GM19193 (cell line): ENCODE measurements around the gene C1QTNF6.

Experiments
- POLR2A ChIP-seq: IDR thresholded peaks from 4 replicates; pipeline ENCODE4 v1.6.1; 2011; ENCODE audit not compliant: insufficient read depth, insufficient read length; ENCODE audit errors: extremely low read depth

The C1QTNF6 gene

DNA sequence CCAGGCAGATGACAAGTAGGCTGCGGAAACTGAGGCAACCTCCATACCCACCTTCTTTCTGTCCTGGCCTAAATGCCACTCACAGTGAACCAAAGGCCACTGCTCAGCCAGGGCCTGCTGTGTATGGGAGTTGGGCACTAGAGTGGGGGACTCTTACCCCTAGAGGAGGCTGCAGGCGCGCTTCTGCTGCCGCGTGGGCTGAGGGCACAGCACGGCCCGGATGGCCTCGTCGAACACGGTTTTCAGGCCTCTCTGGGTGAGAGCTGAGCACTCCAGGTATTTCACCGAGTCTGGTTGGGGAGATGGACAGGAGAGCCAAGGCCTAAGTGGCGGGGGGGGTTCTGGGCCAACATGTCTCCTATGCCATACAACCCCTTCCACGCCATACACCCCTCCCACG is 38.5 kb upstream of the C1QTNF6 start:
- TF ChIP-seq POLR2A = no peak

DNA sequence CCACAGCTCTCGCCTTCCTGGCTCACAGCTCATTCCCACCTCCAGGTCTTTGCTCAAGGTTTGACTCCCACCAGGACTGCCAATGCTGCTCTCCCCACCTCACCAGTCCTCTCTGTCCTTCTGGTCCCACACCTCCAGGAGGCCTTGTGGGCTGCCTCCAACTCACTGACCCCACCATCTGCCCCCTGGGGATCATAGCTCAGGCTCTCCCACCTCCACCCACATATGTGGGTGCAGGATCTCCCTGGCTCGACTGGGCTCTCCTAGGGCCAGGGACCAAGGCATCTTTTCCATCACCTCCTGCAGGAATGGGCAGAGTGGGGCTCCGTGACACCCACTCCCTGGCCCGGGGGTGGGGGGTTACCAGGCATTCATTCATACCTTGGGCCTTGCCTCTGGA is 38.0 kb upstream of the C1QTNF6 start:
- no peak for TF ChIP-seq POLR2A

DNA sequence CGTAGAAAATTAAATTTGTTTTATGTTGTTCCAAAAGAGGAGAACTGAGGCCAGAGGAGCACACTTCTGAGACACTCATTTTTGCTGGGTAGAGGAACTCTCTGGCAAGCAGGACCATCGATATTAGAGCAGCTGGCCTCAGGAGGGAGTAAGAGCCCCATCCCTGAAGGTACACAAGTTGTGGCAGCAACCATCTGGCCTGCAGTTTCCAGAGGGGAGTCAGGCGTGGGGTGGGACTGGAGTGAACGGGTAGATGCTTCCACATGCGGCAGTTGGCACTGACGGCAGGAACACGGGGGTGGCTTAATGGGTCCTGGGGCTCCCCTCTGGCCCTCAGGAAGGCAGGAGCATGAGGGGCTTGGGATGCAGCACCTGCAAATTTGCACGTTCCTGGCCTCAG is 37.4 kb upstream of the C1QTNF6 start:
- no peak for TF ChIP-seq POLR2A

DNA sequence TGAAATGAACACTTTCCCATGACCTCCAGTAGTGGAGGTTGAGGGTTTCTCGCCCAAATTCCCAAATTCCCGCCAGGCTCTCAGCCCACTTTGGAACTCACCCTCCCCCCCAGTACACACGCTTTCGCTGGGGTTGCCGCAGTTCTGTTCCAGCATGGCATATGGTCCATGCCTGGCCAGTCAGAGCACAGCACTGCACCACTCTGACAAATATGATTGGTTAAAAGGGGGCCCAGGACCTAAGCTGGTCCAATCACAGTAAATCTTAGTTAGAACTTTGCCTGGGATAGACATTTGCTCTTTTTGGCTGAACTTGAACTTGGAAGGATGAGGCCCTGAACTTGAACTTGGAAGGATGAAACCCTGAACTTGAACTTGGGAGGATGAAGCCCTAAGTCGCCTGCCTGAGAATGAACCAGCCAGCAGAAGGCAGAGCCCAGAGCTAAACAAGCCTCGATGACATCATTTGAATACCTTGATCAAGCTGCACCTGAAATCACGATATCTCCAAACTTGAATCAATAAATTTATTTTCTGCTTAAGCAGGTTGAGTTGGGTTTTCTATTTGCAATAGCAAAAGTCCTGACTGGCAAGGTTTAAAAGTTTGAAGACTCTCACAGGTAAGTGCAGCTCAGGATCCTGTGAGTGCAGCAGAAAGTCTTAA is 36.8 kb upstream of the C1QTNF6 start:
- no peak for TF ChIP-seq POLR2A

DNA sequence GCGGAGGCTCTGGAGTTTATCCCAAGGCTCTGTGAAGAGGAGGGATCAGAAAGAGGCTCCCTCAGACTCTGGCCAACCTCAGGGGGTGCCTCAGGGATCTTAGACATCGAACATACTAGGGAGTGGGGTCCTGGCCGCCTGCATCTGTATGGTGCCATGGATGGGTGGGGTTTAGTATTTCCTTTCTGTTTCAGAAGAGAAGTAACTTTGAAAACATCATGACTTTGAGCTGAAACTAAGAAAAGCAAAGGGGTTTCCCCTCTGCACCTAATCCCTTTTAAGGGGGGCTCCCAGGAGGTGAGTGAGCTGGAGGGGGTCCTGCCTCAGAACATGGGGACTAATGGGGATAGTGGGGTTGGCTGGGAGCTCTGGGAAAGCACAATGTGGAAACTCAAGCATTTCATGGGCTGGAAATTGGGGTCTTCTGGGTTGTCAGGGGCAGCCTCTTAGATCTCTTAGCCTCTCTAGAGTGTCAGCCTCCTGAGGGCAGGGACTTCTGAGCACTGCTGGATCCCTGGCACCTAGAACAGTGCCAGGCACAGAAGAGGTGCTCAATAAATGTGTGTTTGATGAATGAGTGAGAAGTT is 36.0 kb upstream of the C1QTNF6 start:
- peak; percentile 26 for TF ChIP-seq POLR2A

DNA sequence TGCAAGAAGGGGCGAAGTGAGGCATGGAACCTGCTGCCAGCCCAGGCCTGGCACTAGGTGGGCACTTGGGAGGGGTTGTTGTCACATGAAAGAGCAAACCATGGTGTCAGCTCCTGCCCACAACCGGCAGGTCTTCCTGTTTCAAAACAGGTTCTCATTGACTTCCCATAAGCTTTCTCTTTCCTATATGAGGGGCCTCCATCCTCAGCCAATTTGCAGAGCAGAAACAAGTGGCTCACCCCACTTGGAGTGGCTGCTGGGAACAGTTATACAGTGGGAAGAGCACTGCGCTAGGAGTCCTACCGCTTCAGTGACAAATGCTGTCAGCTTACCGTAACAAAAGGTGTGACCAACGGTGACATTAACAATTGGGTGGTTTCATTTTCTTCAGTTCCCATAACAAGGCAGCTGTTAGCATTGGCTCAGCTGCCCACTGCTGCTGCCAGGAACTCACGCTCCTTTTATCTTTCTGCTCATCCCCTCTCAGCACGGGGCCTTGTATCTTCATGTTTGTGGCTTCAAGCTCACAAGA is 34.5 kb upstream of the C1QTNF6 start:
- TF ChIP-seq POLR2A = no peak

DNA sequence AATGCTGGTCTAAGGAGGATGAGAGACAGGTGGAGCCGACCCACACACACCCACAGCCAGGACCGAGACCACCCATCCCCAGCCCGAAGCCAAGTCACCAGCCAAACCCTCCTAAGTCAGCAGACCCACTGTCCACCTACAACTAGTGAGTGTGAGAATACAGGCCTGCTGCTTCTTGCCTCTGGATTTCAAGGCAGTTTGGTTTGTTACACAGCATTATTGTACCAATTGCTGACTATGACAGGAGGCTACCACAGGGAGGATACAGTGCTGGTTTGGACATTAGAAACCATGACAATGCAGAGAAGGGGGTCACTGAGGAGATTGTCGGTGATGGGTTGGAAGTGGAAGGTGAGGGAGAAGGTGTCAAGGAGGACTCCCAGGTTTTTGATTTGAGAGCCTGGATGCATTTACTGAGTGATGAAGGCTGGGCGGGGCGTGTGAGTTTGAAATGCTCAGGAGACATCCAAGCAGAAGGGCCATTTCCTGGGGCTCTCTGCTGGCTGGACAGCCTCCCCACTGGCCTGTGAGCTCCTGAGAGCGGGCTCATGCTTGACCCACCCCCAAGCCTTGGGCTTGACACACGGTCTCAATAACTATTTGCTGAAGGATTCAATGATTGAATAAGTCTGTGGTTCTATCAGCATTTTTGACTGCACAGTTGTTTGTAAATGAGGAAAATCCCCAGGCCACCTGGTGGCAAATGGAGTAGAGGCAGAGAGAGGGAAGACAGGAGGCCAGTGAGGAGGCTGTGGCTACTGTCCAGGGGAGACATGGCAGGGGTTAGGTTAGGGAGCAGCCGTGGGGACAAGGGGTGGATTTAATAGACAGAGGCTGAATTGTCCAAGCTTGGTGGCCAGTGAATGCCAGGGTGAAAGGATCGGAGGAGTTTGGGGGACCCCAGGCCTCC is 33.6 kb upstream of the C1QTNF6 start:
- no peak for TF ChIP-seq POLR2A

DNA sequence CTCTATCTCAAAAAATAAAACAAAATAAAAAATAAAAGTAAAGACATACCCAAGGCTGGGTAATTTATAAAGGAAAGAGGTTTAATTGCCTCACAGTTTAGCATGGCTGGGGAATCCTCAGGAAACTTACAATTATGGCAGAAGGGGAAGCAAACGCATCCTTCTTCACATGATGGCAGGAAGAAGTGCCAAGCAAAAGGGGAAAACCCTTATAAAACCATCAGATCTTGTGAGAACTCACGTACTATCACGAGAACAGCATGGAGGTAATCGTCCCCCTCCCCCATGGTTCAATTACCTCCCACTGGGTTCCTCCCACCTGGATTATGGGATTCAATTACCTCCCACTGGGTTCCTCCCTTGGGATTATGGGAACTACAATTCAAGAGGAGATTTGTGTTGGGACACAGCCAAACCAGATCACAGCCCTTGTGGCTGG is 32.5 kb upstream of the C1QTNF6 start:
- TF ChIP-seq POLR2A = peak; percentile 34

DNA sequence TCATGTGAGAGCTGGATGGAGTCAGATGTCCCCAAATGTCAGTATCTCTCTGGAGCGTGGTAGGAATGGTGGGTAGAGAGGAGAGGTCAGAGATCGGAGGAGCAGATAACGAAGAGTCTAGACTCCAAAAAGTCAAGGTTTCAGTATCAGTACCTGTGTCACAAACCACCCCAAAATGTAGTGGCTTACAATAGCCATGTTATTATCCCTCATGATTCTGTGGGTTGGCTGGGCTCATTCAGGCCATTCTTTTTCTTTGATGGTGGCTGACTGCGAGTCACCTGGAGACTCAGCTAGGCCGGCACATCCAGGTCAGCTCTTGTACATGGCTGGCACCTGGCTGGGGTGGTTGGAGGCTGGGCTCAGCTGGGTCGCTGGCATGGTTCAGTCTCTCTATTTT is 31.5 kb upstream of the C1QTNF6 start:
- peak; percentile 21 for TF ChIP-seq POLR2A

DNA sequence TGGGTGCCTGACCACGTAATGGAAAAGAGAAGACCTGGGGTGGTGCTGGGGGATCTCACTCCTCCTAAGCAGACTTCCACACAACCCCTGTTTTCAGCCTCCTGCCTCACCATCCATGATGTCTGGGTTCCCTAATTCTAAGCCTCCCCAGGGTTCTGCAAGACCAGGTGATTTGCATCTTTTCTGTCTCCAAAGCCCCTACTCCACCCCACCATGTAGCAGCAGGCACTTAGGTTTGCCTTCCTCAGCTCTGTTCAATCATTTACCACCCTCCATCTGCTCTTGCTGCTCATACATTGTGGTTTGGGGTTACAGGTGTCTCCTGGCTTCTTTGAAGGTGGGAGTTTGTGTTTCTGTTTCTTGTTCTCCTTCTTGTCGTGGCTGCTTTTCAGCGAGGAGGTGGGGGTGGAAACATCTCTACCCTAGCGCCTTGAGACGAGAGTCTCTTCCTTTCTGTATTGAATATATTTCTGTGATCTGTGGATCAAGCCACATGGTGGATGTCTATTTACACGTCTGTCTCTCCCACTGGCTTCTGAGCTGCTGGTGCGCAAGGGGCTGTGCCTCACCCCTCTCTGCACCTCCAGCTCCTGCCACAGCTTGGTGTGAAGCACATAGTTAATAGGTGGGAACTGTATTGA is 30.8 kb upstream of the C1QTNF6 start:
- TF ChIP-seq POLR2A = peak; percentile 59

DNA sequence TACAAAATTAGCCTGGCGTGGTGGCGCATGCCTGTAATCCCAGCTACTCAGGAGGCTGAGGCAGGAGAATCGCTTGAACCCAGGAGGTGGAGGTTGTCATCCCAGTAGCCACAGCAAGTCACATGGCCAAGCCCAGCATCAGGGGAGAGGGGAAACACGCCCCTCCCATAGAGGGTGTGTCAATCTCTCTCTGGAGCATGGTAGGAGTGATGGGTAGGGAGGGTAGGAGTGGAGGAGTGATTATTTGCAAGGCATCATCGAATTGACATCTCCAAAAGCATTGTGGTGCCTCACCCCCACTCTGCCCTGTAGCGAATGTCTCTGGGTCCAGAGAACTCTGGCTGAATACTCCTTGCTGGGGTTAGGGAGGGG is 30.3 kb upstream of the C1QTNF6 start:
- TF ChIP-seq POLR2A = no peak

DNA sequence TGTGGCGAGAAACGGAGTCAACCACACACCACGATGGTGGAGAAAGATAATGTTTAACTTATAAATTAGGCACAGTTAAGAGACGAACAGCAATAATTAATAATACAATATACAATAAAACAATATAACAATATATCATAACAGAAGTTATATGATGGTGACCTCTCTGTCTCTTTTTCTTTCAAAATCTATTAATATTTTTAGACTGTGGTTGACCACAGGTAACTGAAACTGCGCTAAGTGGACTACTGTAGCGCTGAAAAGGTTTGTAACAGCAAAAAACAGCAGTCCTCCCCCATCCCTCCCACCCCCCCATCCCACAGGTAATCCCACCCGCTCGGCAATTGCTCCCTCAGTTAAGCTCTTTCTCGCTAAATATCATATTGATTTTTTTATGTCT is 27.8 kb upstream of the C1QTNF6 start:
- no peak for TF ChIP-seq POLR2A

DNA sequence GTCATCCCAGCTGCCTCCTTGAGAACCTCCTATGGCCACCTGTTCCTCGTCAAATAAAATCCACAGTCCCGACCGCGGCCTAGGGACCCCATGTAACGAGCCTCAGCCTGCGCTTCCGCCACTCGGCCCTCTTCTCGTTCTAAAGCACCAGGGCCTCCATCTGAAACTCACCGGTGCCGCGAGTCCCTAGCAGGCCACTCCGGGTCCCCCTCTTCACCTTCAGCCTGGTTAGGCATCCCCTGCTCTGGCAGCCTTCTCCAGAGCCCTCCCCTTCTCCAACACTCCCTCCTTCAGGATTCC is 26.6 kb upstream of the C1QTNF6 start:
- TF ChIP-seq POLR2A = no peak

DNA sequence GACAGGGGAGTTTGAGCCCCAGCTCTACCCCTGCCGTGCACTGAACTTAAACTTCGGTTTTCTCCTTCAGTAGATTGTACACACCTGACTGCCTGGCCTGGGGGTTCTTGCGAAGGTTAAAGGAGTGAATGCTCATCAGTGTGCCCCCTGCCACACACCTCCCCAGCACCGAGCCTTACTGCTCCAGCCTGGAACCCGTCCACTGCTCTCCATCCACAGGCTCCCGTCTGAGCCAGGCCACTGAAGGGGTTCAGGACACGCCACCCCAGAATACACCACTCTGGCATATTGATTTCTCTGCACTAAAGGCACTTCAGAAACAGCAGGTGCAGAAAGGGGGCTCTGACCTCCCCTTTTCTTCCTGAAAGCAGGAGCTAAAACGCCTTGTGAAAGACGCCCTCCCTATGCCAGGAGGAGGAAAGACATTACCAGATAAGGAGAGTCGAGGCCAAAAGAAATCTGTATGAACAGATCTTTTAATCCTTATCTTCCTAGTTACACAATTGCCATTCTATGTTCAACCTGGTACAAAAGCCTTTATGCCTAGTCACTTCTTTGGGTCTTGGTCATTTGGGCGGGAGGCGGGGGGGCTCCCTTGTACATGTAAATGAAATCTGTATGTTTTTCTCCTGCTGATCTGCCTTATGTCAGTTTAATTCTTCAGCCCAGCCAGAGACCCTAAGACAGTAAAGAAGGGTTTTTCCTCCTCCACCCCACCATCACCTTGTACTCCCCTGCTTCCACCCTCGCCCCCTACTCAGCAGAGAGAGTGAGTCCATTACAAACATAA is 26.1 kb upstream of the C1QTNF6 start:
- no peak for TF ChIP-seq POLR2A
